ENCODE measurements around the gene ADISSP. TPM values are rescaled to one million over a fixed set of nuclear protein-coding genes. Genes with fewer than 3 reads are reported as not detected.

The ADISSP gene
- total and polyA plus RNA-seq, 2 experiments from 2014 or later = 86.6 to 126 TPM

DNA sequence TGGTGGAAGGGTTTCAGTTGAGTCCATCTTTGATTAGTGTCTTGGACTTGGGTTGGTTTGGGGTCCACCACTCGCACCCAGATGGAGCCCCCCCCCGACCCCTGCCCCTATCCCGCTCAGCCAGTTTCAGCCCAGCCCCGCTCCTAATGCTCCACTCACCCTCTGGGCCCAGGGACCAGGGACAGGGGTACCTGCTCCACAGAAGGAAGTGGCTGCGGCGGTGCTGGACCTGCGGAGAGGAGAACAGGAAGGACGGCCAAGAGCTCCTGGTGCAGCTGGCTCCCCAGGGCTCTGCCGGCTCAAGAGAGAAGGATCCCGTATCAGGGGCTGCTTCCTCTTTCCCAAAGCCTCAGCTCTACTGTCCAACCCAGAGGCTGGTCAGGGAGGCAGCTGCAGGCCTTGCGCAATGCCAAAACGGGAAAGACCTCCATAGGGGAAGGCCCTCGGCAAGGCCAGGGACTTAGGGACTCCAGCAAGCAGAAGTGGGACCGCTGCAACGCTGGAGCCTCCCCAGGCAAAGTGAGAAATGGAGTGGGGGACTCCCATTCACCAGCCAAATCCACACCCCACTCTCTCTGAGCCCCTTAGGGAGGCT is 55.2 kb downstream of the ADISSP start, which contains the start of gene SIGLEC1 (continued):
- TF ChIP-seq, protein P1, sequence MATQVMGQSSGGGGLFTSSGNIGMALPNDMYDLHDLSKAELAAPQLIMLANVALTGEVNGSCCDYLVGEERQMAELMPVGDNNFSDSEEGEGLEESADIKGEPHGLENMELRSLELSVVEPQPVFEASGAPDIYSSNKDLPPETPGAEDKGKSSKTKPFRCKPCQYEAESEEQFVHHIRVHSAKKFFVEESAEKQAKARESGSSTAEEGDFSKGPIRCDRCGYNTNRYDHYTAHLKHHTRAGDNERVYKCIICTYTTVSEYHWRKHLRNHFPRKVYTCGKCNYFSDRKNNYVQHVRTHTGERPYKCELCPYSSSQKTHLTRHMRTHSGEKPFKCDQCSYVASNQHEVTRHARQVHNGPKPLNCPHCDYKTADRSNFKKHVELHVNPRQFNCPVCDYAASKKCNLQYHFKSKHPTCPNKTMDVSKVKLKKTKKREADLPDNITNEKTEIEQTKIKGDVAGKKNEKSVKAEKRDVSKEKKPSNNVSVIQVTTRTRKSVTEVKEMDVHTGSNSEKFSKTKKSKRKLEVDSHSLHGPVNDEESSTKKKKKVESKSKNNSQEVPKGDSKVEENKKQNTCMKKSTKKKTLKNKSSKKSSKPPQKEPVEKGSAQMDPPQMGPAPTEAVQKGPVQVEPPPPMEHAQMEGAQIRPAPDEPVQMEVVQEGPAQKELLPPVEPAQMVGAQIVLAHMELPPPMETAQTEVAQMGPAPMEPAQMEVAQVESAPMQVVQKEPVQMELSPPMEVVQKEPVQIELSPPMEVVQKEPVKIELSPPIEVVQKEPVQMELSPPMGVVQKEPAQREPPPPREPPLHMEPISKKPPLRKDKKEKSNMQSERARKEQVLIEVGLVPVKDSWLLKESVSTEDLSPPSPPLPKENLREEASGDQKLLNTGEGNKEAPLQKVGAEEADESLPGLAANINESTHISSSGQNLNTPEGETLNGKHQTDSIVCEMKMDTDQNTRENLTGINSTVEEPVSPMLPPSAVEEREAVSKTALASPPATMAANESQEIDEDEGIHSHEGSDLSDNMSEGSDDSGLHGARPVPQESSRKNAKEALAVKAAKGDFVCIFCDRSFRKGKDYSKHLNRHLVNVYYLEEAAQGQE (IDR thresholded peaks at IDR 0.05; ENCODE audit: unreplicated experiment) = no peak
- TF ChIP-seq, protein P2, sequence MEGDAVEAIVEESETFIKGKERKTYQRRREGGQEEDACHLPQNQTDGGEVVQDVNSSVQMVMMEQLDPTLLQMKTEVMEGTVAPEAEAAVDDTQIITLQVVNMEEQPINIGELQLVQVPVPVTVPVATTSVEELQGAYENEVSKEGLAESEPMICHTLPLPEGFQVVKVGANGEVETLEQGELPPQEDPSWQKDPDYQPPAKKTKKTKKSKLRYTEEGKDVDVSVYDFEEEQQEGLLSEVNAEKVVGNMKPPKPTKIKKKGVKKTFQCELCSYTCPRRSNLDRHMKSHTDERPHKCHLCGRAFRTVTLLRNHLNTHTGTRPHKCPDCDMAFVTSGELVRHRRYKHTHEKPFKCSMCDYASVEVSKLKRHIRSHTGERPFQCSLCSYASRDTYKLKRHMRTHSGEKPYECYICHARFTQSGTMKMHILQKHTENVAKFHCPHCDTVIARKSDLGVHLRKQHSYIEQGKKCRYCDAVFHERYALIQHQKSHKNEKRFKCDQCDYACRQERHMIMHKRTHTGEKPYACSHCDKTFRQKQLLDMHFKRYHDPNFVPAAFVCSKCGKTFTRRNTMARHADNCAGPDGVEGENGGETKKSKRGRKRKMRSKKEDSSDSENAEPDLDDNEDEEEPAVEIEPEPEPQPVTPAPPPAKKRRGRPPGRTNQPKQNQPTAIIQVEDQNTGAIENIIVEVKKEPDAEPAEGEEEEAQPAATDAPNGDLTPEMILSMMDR (conservative IDR thresholded peaks at IDR 0.05; ENCODE audit: low read depth in 2 of 2) = no peak
- no peak for TF ChIP-seq ZNF114 (CRISPR knock-in tag; IDR thresholded peaks at IDR 0.05)
- TF ChIP-seq STAT1 (IDR thresholded peaks at IDR 0.05; ENCODE audit: unreplicated experiment) = no peak
- TF ChIP-seq, protein P3, sequence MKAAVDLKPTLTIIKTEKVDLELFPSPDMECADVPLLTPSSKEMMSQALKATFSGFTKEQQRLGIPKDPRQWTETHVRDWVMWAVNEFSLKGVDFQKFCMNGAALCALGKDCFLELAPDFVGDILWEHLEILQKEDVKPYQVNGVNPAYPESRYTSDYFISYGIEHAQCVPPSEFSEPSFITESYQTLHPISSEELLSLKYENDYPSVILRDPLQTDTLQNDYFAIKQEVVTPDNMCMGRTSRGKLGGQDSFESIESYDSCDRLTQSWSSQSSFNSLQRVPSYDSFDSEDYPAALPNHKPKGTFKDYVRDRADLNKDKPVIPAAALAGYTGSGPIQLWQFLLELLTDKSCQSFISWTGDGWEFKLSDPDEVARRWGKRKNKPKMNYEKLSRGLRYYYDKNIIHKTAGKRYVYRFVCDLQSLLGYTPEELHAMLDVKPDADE (IDR thresholded peaks at IDR 0.05) = no peak
- TF ChIP-seq JUNB (IDR thresholded peaks at IDR 0.05; ENCODE audit: unreplicated experiment) = no peak
- no peak for TF ChIP-seq NANOG (IDR thresholded peaks at IDR 0.05; ENCODE audit: borderline replicate concordance)
- no peak for TF ChIP-seq ZNF331 (CRISPR knock-in tag; IDR thresholded peaks at IDR 0.05; ENCODE audit: low read depth)
- TF ChIP-seq EZH2phosphoT487 (IDR thresholded peaks at IDR 0.05; ENCODE audit: unreplicated experiment) = no peak
- TF ChIP-seq CREB1 (CRISPR knock-in tag; IDR thresholded peaks at IDR 0.05; ENCODE audit: low read depth) = no peak
- no peak for TF ChIP-seq POLR2AphosphoS5 (IDR thresholded peaks at IDR 0.05; ENCODE audit: low read depth)

DNA sequence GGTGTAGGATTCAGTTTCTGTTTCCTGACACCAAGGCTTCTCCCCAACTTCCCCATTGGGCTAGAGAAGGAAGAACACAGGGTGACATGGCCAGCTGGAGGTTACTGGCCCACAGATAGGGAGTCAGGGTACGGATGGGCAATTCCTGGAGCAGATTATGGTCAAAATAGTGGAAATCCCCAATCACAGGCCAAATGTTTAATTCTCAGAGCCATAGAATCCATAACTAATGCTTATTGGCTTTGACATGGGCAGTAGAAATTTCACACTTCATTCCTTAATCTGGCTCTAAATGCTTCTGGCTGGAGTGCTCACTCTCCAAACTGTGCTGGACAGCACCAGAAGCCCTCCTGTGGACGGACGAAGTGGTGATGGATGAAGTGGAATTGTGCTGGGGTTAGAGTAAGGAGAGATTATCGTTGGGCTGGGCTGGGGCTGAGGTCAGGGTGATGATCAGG is 56.0 kb downstream of the ADISSP start:
- Histone ChIP-seq H3K4me1 (ENCODE audit: insufficient read depth) (no peaks in the 10 kb centered on the region), H3F3A (replicated peaks; ENCODE audit: low read depth) (no peaks in the 10 kb centered on the region), H3K9me2 (ENCODE audit: insufficient read depth) (no peaks in the 10 kb centered on the region), H3K4me2 (no peak overlapping the region), H2AFZ (no peak overlapping the region), H3K79me2 (replicated peaks; ENCODE audit: insufficient read depth) (no peaks in the 10 kb centered on the region), H3K4me3 (no peak overlapping the region), H3K27ac (ENCODE audit: low read depth) (no peak overlapping the region), H3K36me3 (ENCODE audit: insufficient read depth) (no peaks in the 10 kb centered on the region), H4K20me1 (replicated peaks; ENCODE audit: insufficient read depth) (no peaks in the 10 kb centered on the region), H3K27me3 (ENCODE audit: insufficient read depth) (no peaks in the 10 kb centered on the region)
- no peak for ATAC-seq
- no peaks in the 10 kb centered on the region for H3K9me3 Mint-ChIP-seq
- TF ChIP-seq, protein P3 (IDR thresholded peaks at IDR 0.05) = no peak
- TF ChIP-seq, protein P1 (IDR thresholded peaks at IDR 0.05; ENCODE audit: unreplicated experiment) = no peak
- no peak for TF ChIP-seq STAT1 (IDR thresholded peaks at IDR 0.05; ENCODE audit: unreplicated experiment)
- no peak for DNase-seq (ENCODE audit: low spot score)
- H3K27ac Mint-ChIP-seq = no peak overlapping the region
- no peaks in the 10 kb centered on the region for H3K36me3 Mint-ChIP-seq (ENCODE audit: low read depth)
- no peak overlapping the region for H3K4me3 Mint-ChIP-seq
- peaks cover 3% of the 10 kb centered on the region for H3K27me3 Mint-ChIP-seq (ENCODE audit: insufficient read depth, low read depth, poor library complexity)
- no peaks in the 10 kb centered on the region for H3K4me1 Mint-ChIP-seq

Measured in GM23338 (cell line).